Tibial artery (tissue), 4 donors: ENCODE measurements around the gene VARS2.
"Not testable (repeated sequence)": the region's sequence is repeated elsewhere in the genome, so short reads cannot be mapped to it uniquely, and the experiment has no call there.

ENCODE experiments used
- DNase-seq, 2 donors: peaks; one replicate each; pipeline ENCODE4 v3.0.0-alpha.2; 2019
- H3K27ac ChIP-seq, 2 donors: fragments of 200-600 bp; sonication (generic) in 1 of 2; 1 replicate in 1 of 2; 2 replicates in 1 of 2; pipeline ENCODE4 v1.5.1; 2018 to 2019; ENCODE audit warnings: mild to moderate bottlenecking in 1 of 2
- H3K27me3 ChIP-seq, 2 donors: fragments of 200-600 bp; sonication (generic) in 1 of 2; one replicate each; pipeline versions ENCODE4 v1.5.1 to v1.6.0; 2016 to 2019
- H3K36me3 ChIP-seq, 3 donors: fragments of 200-600 bp; sonication (generic) in 2 of 3; one replicate each; pipeline ENCODE4 v1.5.1; 2016 to 2019; ENCODE audit warnings: mild to moderate bottlenecking in 2 of 3
- H3K4me1 ChIP-seq, 4 donors: fragments of 200-600 bp; sonication (generic) in 2 of 4; 1 replicate in 3 of 4; 2 replicates in 1 of 4; pipeline ENCODE4 v1.5.1; 2016 to 2019
- H3K4me3 ChIP-seq, 2 donors: fragments of 200-600 bp; sonication (generic) in 1 of 2; 1 replicate in 1 of 2; 2 replicates in 1 of 2; pipeline ENCODE4 v1.5.1; 2018 to 2019; ENCODE audit warnings: mild to moderate bottlenecking in 2 of 2
- H3K9me3 ChIP-seq, 3 donors: fragments of 200-600 bp; sonication (generic) in 1 of 3; one replicate each; pipeline ENCODE4 v1.5.1; 2016 to 2019
- intact Hi-C: fragments of 100-400 bp; cut with DNase I; formaldehyde crosslinking; loops from one replicate; pipeline ENCODE4 v1.15.0; 2023; ENCODE audit warnings: low total_unique reads
- TF ChIP-seq, protein P1 (sequence below), 2 experiments: fragments of 200-600 bp in 1 of 2; fragments of 450-650 bp in 1 of 2; IDR thresholded peaks; one replicate each; pipeline ENCODE4 v1.5.1; 2017 to 2019; ENCODE audit warnings: antibody characterized with exemption in 2 of 2, mild to moderate bottlenecking in 1 of 2, moderate library complexity in 1 of 2

VARS2 gene

DNA sequence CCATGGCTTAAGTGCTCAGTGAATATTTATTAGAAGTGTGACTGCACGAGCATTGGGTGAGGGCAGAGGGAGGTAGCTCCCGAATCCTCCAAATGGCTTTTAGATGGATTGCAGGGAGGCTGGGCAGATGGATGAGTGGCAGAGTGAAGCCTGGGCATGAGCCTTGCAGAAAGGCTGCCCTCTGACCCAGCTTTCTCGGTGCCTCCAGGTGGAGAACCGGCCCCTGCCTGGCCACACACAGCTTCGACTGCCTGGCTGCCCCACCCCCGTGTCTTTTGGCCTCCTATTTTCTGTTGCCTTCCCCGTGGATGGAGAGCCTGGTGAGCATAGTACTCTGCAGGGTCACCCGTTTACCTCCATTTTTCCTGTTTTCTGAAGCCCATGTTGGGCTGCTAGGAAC, 3.4 kb downstream of the VARS2 start:
- intact Hi-C loops, result no loop called here
- Histone ChIP-seq H3K9me3 (no peaks in the 10 kb centered on the region), H3K4me1 (peaks cover 0 to 31% (median 24%) of the 10 kb centered on the region in 4 donors), H3K4me3 (no peak overlapping the region), H3K36me3 (peaks cover 30 to 62% (median 49%) of the 10 kb centered on the region in 3 donors), H3K27ac (no peak overlapping the region), H3K27me3 (no peaks in the 10 kb centered on the region)
- no peak for DNase-seq
- TF ChIP-seq, protein P1, sequence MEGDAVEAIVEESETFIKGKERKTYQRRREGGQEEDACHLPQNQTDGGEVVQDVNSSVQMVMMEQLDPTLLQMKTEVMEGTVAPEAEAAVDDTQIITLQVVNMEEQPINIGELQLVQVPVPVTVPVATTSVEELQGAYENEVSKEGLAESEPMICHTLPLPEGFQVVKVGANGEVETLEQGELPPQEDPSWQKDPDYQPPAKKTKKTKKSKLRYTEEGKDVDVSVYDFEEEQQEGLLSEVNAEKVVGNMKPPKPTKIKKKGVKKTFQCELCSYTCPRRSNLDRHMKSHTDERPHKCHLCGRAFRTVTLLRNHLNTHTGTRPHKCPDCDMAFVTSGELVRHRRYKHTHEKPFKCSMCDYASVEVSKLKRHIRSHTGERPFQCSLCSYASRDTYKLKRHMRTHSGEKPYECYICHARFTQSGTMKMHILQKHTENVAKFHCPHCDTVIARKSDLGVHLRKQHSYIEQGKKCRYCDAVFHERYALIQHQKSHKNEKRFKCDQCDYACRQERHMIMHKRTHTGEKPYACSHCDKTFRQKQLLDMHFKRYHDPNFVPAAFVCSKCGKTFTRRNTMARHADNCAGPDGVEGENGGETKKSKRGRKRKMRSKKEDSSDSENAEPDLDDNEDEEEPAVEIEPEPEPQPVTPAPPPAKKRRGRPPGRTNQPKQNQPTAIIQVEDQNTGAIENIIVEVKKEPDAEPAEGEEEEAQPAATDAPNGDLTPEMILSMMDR (IDR thresholded peaks at IDR 0.05), result no peak

DNA sequence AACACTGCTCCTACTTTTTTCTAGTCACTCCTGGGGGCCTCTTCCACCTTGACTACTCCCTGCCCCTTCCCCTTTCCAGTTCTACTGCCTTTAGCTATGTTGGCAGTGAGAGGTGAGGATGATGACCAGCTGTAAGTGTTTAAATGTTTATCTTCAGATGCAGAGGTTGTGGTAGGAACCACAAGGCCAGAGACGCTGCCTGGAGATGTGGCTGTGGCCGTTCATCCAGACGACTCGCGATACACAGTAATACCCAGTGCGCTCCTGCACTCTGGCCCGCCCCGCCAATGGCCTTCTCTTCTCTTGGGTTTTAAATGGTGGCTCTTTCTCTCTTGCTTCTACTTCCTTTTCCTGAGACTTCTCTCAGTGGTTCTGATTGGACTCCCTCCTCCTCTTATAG, 4.6 kb downstream of the VARS2 start:
- Histone ChIP-seq H3K36me3 (peaks cover 42 to 72% (median 60%) of the 10 kb centered on the region in 3 donors), H3K9me3 (no peaks in the 10 kb centered on the region), H3K27ac (no peak overlapping the region), H3K27me3 (no peaks in the 10 kb centered on the region), H3K4me1 (peaks cover 0 to 21% (median 16%) of the 10 kb centered on the region in 4 donors), H3K4me3 (no peak overlapping the region)
- intact Hi-C loops, result no loop called here
- DNase-seq, result no peak
- TF ChIP-seq, protein P1 (IDR thresholded peaks at IDR 0.05), result no peak

DNA sequence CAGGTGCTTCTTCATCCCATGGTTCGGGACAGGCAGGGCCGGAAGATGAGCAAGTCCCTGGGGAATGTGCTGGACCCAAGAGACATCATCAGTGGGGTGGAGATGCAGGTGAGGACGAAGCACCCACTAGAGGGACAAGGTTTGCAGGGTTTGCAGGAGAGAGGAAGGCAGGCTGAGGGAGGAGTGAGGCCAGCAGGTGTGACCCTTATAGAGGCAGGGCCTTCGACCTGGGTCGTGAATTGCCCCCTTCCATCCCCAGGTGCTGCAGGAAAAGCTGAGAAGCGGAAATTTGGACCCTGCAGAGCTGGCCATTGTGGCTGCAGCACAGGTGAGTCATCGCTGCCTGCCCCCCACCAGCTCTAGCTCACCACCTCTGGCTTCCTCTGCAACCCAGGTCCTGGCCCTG, 8.4 kb downstream of the VARS2 start:
- intact Hi-C loops, result no loop called here
- no peak overlapping the region for H3K27ac ChIP-seq
- TF ChIP-seq, protein P1 (IDR thresholded peaks at IDR 0.05), result no peak
- H3K36me3 ChIP-seq, result peaks cover 54 to 98% (median 86%) of the 10 kb centered on the region in 3 donors
- H3K4me3 ChIP-seq, result no peak overlapping the region
- H3K27me3 ChIP-seq, result no peaks in the 10 kb centered on the region
- no peaks in the 10 kb centered on the region for H3K9me3 ChIP-seq
- peaks cover 0 to 6% (median 0%) of the 10 kb centered on the region in 4 donors for H3K4me1 ChIP-seq
- DNase-seq, result no peak

DNA sequence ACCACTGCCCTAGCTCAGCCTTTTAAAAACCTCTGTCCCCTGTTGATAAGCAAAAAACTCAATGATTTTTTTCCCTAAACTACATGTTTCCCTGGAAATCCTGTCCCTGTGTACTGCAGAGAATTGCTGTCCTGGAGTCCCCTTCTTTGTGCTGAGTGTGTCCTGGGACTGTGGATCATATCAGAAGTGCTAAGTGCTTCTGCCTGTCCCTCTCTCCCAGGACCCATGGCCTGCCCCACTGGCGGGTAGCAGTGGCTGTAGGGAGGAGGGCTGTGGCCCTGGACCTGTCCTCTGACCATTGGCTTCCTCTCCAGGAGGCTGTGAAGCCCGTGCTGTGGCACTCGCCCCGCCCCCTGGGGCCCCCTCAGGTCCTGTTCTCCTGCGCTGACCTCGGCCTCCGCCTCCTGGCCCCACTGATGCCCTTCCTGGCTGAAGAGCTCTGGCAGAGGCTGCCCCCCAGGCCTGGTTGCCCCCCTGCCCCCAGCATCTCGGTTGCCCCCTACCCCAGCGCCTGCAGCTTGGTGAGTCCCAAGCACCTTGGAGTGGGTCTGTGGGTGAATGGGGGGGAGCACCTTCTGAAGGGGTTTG, 10.1 kb downstream of the VARS2 start:
- DNase-seq, H3K9me3 ChIP-seq: not testable (repeated sequence)

DNA sequence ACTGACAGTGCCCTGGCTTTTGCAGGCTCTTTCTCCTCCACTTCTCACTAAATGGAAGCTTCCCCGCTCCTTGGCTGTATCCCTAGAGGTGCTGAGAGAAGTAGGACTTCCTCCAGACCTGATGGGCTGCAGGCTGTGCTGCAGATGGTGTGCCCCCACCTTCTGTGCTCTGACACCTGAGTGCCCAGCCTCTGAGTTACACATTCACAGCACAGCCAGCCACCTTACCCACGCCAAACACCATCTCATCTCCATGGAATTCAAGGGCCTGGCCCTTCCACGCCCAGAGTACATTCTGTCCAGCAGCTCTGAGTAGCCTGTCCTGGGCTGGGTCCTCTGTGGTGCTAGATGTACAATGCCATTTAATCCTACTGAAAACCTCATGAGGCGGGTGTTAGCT, 12.6 kb downstream of the VARS2 start:
- no peak for DNase-seq
- TF ChIP-seq, protein P1 (IDR thresholded peaks at IDR 0.05), result no peak
- H3K27ac ChIP-seq, result no peak overlapping the region

More for the DNA sequence above, 10.1 kb downstream of the VARS2 start:
- H3K4me3 ChIP-seq, H3K4me1 ChIP-seq, H3K27me3 ChIP-seq, intact Hi-C loops, H3K27ac ChIP-seq: not testable (repeated sequence)
- peaks cover 48 to 85% (median 80%) of the 10 kb centered on the region in 3 donors for H3K36me3 ChIP-seq

DNA sequence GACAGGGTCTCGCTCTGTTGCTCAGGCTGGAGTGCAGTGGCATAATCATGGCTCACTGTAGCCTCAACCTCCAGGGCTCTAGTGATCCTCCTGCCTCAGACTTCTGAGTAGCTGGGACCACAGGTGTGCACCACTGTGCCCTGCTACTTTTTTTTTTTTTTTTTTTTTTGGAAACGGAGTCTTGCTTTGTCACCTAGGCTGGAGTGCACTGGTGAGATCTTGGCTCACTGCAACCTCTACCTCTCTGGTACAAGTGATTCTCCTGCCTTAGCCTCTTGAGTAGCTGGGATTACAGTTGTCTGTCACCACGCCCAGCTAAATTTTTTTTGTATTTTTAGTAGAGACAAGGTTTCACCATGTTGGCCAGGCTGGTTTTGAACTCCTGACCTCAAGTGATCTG, 13.0 kb downstream of the VARS2 start:
- H3K9me3 ChIP-seq, H3K4me1 ChIP-seq, H3K4me3 ChIP-seq, DNase-seq, intact Hi-C loops, H3K27ac ChIP-seq, H3K27me3 ChIP-seq: not testable (repeated sequence)
- peaks cover 30 to 55% (median 52%) of the 10 kb centered on the region in 3 donors for H3K36me3 ChIP-seq

More for the DNA sequence above, 12.6 kb downstream of the VARS2 start:
- Histone ChIP-seq H3K4me1 (peaks cover 0 to 6% (median 0%) of the 10 kb centered on the region in 4 donors), H3K4me3 (no peak overlapping the region), H3K36me3 (peaks cover 32 to 60% (median 57%) of the 10 kb centered on the region in 3 donors), H3K27me3 (no peaks in the 10 kb centered on the region), H3K9me3 (peaks cover 0 to 9% (median 0%) of the 10 kb centered on the region in 3 donors)
- intact Hi-C loops, result no loop called here
